AG04450 (cell line): ENCODE measurements around the gene ANKRD30B. TPM values are rescaled to one million over a fixed set of nuclear protein-coding genes. Genes with fewer than 3 reads are reported as not detected.
"Not testable (repeated sequence)": the region's sequence is repeated elsewhere in the genome, so short reads cannot be mapped to it uniquely, and the experiment has no call there.

Source experiments
- CTCF ChIA-PET: fragments of 300-600, 350-600 bp; formaldehyde crosslinking; extraction: SDS; loops from one replicate; lab custom pipeline; 2022; ENCODE audit warnings: antibody characterized with exemption, inconsistent platforms; lab: Charles Lee
- POLR2A ChIA-PET: fragments of 350-600 bp; formaldehyde crosslinking; extraction: SDS; loops from one replicate; lab custom pipeline; 2021; ENCODE audit warnings: antibody characterized with exemption, inconsistent platforms; lab: Yijun Ruan, JAX
- DNase-seq: peaks from one replicate; pipeline ENCODE4 v3.0.0-alpha.2; 2011; ENCODE audit warnings: low read depth, low spot score
- H3K27ac ChIP-seq: one replicate; pipeline ENCODE4 v1.5.1; 2012; ENCODE audit warnings: low read depth, low read length, control low read depth
- H3K27me3 ChIP-seq: one replicate; pipeline ENCODE4 v1.6.0; 2012; ENCODE audit warnings: low read length; ENCODE audit not compliant: control insufficient read depth, insufficient read depth
- H3K4me3 ChIP-seq: 2 replicates; pipeline ENCODE4 v1.5.1; 2011; ENCODE audit warnings: mild to moderate bottlenecking, low read depth, low read length, control low read depth
- H3K9me3 ChIP-seq: 2 replicates; pipeline ENCODE4 v1.5.1; 2012; ENCODE audit warnings: low read length; ENCODE audit not compliant: control insufficient read depth, insufficient read depth
- polyA minus RNA-seq: library from RNA; depleted of rRNA, polyadenylated mRNA; stranded (reverse); fragments of >200 nt; gene quantifications from 2 replicates; pipeline ENCODE4 v1.2.3, GENCODE V29; 2011; rRNA and poly(A)+ RNA removed
- polyA plus RNA-seq: library from polyadenylated mRNA; depleted of rRNA; stranded (reverse); fragments of >200 nt; gene quantifications from 2 replicates; pipeline ENCODE4 v1.2.3, GENCODE V29; 2011; rRNA removed
- TF ChIP-seq, protein P1 (sequence below): IDR thresholded peaks from 2 replicates; pipeline ENCODE4 v1.5.1; 2011; ENCODE audit warnings: low read depth, low read length, control low read depth, inconsistent platforms

ANKRD30B gene, protein sequence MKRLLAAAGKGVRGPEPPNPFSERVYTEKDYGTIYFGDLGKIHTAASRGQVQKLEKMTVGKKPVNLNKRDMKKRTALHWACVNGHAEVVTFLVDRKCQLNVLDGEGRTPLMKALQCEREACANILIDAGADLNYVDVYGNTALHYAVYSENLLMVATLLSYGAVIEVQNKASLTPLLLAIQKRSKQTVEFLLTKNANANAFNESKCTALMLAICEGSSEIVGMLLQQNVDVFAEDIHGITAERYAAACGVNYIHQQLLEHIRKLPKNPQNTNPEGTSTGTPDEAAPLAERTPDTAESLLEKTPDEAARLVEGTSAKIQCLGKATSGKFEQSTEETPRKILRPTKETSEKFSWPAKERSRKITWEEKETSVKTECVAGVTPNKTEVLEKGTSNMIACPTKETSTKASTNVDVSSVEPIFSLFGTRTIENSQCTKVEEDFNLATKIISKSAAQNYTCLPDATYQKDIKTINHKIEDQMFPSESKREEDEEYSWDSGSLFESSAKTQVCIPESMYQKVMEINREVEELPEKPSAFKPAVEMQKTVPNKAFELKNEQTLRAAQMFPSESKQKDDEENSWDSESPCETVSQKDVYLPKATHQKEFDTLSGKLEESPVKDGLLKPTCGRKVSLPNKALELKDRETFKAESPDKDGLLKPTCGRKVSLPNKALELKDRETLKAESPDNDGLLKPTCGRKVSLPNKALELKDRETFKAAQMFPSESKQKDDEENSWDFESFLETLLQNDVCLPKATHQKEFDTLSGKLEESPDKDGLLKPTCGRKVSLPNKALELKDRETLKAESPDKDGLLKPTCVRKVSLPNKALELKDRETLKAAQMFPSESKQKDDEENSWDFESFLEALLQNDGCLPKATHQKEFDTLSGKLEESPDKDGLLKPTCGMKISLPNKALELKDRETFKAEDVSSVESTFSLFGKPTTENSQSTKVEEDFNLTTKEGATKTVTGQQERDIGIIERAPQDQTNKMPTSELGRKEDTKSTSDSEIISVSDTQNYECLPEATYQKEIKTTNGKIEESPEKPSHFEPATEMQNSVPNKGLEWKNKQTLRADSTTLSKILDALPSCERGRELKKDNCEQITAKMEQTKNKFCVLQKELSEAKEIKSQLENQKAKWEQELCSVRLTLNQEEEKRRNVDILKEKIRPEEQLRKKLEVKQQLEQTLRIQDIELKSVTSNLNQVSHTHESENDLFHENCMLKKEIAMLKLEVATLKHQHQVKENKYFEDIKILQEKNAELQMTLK (N-terminal part only)
- not detected in 2 replicates for polyA plus RNA-seq
- polyA minus RNA-seq, result not detected in 2 replicates

DNA sequence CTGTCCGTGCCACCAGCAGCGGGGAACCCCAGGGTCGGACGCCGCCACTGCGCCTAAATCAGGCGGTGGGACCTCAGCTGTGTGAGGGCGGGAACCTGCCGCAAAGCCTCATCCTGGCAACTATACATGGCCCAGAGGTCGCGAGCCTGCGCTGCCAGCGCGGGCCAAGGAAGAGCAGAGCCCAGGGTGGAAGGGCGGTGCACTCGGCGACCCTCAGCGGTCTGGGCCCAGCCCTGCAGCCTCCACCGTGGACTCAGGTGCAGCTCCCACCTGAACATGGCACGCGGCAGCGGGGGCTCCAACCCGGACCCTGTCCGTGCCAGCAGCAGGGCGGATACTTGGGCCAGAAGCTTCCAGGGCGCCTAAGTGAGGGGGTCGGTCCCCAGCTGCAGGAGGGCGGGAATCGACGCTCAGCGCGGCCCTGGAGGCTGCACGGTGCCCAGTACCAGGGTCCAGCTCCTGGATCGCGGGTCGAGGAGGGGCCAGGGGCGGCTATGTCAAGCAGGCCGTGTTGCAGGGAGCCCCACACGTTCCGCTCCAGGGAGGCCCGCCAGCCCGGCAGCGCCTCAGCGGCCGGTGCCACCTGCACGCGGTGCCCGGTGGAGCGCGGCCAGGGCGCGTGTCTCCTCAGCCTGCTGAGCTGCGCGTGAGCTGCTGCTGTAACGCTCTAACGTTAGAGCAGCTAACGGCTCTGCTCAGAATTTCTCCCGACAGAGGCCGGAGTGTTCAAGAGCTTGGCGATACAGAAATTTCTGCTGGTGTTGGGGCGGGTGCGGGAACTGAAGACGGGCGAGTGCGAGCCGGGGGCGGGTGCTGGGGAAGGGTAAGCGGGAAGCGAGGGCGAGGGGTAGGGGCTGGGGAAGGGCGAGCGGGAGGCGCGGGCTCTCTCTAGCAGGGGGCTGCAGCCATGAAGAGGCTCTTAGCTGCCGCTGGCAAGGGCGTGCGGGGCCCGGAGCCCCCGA lies at the start of gene ANKRD30B:
ANKRD30B (plus strand) TSS at position 660 of the 962 bp plus-strand sequence; CDS start at position 908, 248 bp downstream.
- Histone ChIP-seq H3K27ac (no peak within 1 kb of the TSS), H3K27me3 (no peaks in the 10 kb centered on the region), H3K9me3 (peaks cover 30% of the 10 kb centered on the region), H3K4me3 (no peak within 1 kb of the TSS)
- no peak for DNase-seq
- TF ChIP-seq, protein P1, sequence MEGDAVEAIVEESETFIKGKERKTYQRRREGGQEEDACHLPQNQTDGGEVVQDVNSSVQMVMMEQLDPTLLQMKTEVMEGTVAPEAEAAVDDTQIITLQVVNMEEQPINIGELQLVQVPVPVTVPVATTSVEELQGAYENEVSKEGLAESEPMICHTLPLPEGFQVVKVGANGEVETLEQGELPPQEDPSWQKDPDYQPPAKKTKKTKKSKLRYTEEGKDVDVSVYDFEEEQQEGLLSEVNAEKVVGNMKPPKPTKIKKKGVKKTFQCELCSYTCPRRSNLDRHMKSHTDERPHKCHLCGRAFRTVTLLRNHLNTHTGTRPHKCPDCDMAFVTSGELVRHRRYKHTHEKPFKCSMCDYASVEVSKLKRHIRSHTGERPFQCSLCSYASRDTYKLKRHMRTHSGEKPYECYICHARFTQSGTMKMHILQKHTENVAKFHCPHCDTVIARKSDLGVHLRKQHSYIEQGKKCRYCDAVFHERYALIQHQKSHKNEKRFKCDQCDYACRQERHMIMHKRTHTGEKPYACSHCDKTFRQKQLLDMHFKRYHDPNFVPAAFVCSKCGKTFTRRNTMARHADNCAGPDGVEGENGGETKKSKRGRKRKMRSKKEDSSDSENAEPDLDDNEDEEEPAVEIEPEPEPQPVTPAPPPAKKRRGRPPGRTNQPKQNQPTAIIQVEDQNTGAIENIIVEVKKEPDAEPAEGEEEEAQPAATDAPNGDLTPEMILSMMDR, result no peak
- POLR2A ChIA-PET, result no interaction called here
- CTCF ChIA-PET, result no interaction called here

DNA sequence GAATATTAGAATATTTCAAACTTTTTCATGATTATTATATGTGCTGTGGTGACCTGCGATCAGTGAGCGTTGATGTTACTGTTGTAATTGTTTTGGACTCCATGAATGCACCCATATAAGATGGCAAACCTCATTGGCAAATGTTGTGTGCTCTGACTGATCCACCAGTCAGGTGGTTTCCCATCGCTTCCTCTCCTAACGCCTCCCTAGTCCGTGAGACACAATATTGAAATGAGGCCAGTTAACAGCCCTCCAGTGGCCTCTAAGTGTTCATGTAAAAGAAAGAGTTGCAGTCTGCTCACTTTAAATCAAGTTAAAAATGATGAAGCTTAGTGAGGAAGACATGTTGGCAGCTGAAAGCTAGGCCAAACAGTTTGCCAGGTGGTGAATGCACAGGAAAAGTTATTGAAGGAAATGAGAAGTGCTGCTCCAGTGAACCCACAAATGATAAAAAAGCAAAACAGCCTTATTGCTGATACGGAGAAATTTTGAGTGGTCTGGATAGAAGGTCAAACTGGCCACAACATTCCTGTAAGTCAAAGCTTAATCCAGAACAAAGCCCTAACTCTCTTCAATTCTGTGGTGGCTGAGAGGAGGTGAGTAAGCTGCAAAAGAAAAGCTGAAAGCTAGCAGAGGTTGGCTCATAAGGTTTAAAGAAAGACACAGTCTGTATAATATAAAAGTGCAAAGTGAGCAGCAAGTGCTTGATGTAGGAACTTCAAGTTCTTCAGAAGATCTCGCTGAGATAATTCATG lies 46.5 kb upstream of the ANKRD30B start:
- H3K27me3 ChIP-seq, H3K9me3 ChIP-seq, H3K4me3 ChIP-seq, H3K27ac ChIP-seq, CTCF ChIA-PET, POLR2A ChIA-PET, DNase-seq: not testable (repeated sequence)

DNA sequence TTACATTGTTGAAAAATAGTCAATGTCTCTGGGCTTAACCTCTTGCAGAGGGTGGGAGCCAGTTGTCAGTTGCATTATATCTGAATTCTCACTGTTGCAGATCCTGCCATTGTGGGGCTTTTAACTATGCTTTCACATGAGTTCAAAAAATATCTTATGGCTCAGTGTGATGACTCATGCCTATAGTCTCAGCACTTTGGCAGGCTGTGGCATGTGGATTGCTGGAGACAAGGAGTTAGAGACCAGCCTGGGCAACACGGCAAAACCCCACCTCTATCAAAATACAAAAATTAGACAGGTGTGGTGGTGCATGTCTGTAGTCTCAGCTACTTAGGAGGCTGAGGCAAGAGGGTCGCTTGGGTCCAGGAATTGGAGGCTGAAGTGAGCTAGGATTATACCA lies 38.2 kb upstream of the ANKRD30B start:
- H3K27me3 ChIP-seq, H3K27ac ChIP-seq, DNase-seq, POLR2A ChIA-PET, H3K4me3 ChIP-seq, H3K9me3 ChIP-seq, CTCF ChIA-PET: not testable (repeated sequence)

DNA sequence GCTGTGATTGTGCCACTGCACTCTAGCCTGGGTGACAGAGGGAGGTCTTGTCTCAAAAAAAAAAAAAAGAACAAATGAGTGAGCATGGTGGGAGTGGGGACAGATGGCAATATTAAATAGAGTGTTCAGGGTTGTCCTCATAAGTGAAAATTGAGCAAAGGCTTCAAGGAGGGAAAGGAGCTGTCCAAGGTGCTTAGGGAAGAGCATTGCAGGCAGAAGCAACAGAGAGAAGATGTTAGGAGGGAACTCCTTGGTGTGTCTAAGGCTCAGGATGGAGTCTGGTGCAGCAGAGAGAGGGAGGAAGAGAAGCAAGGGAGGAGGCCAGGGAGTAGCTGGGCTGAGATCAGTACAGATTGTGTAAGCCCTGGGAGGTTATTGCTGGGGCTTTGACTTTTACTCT lies 26.4 kb upstream of the ANKRD30B start:
- H3K27me3 ChIP-seq, DNase-seq, CTCF ChIA-PET, H3K9me3 ChIP-seq, H3K4me3 ChIP-seq, POLR2A ChIA-PET, H3K27ac ChIP-seq: not testable (repeated sequence)

DNA sequence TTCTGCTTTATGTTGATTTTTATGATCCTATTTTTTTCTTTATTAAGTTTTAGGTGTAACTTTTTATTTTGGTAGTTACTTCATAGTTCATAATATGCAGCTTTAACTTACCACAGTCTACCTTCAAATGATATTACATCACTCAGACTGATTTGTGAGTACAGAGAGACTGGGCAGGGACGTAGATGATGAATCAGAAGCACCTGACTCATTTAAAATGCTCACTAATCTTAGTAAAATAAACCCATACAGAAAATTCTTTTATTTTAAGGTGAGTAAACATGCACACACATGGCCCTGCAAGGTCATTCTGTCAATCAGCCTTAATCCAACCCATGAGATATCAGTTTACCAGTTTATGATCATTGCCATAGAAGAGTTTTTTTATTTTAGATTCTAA lies 8.9 kb upstream of the ANKRD30B start:
- H3K27ac ChIP-seq, CTCF ChIA-PET, DNase-seq, H3K9me3 ChIP-seq, POLR2A ChIA-PET, H3K27me3 ChIP-seq, H3K4me3 ChIP-seq: not testable (repeated sequence)

DNA sequence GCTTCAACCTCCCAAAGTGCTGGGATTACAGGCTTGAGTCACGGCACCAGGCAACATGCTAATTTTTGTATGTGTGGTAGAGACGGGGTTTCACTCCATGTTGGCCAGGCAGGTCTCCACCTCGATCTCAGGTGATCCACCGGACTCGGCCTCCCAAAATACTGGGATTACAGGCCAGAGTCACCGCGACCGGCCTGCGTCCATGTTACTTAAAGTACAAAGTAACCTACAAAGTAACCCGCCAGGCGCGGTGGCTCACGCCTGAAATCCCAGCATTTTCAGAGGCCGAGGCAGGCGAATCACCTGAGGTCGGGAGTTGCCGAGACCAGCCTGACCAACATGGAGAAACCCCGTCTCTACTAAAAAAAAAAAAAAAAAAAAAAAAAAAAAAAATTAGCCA lies 1.1 kb upstream of the ANKRD30B start:
- Histone ChIP-seq H3K9me3 (peaks cover 30% of the 10 kb centered on the region), H3K27ac (no peak overlapping the region), H3K27me3 (no peaks in the 10 kb centered on the region), H3K4me3 (no peak overlapping the region)
- ChIA-PET POLR2A (no interaction called here), CTCF (no interaction called here)
- TF ChIP-seq, protein P1, result no peak
- no peak for DNase-seq
